Activated CD8-positive, alpha-beta memory T cell treated with anti-CD3 and anti-CD28 coated beads, Interleukin-2, amount 50 U/mL, for 1 hour (primary cell): ENCODE results near the gene MFF.
"Not testable (repeated sequence)": the region's sequence is repeated elsewhere in the genome, so short reads cannot be mapped to it uniquely, and the experiment has no call there.

Experiments
- DNase-seq: peaks from one replicate; pipeline ENCODE4 v3.0.0-alpha.2; 2020; ENCODE audit errors: extremely low read depth

The MFF gene

GRCh38 chr2:227377467-227378351, 52.7 kb downstream of the MFF start:
- DNase-seq: no peak

GRCh38 chr2:227378371-227378782, 53.3 kb downstream of the MFF start:
- DNase-seq: no peak

GRCh38 chr2:227379095-227379494, 54.0 kb downstream of the MFF start, which contains the start of gene TM4SF20:
Gene TM4SF20 (minus strand): TSS chr2:227379306. CDS start chr2:227379268, 38 bp downstream.
- DNase-seq: no peak

- DNase-seq: not testable (repeated sequence)
These were observed 57.3 kb downstream of the MFF start for GRCh38 chr2:227382241-227382835.

- DNase-seq: no peak
These were observed 58.6 kb downstream of the MFF start for GRCh38 chr2:227383686-227384085.

- no peak for DNase-seq
These were observed 61.6 kb downstream of the MFF start for GRCh38 chr2:227386630-227387029.

GRCh38 chr2:227387583-227387982, 62.5 kb downstream of the MFF start, which contains the start of gene SCYGR1:
Gene SCYGR1 (minus strand): TSS chr2:227387949. CDS start chr2:227387949, 0 bp downstream.
- not testable (repeated sequence) for DNase-seq

- no peak for DNase-seq
These were observed 63.5 kb downstream of the MFF start for GRCh38 chr2:227388537-227389011.

- no peak for DNase-seq
These were observed 64.2 kb downstream of the MFF start for GRCh38 chr2:227389231-227389630.

GRCh38 chr2:227389661-227390060, 64.6 kb downstream of the MFF start:
- no peak for DNase-seq

- no peak for DNase-seq
These were observed 65.6 kb downstream of the MFF start for GRCh38 chr2:227390468-227391256.

- no peak for DNase-seq
These were observed 69.3 kb downstream of the MFF start for GRCh38 chr2:227394401-227394800.

- no peak for DNase-seq
These were observed 70.5 kb downstream of the MFF start for GRCh38 chr2:227395556-227395955.

GRCh38 chr2:227397562-227397961, 72.5 kb downstream of the MFF start:
- DNase-seq: no peak

- no peak for DNase-seq
These were observed 73.9 kb downstream of the MFF start for GRCh38 chr2:227398684-227399670.

GRCh38 chr2:227401550-227401949, 76.5 kb downstream of the MFF start:
- no peak for DNase-seq

- no peak for DNase-seq
These were observed 77.3 kb downstream of the MFF start for GRCh38 chr2:227402321-227402720.

GRCh38 chr2:227402959-227403358, 77.9 kb downstream of the MFF start:
- no peak for DNase-seq

GRCh38 chr2:227404585-227405271, 79.7 kb downstream of the MFF start:
- DNase-seq: no peak
